Vagina (tissue), 2 donors: Measurements from ENCODE around the gene SLC8A1.

Source experiments
- CTCF ChIP-seq, 3 experiments: fragments of 450-650 bp in 2 of 3; fragments of 200-600 bp in 1 of 3; sonication (generic) in 1 of 3; IDR thresholded peaks; one replicate each; pipeline ENCODE4 v1.5.1; 2017 to 2019; ENCODE audit warnings: antibody characterized with exemption in 3 of 3, mild to moderate bottlenecking in 2 of 3, moderate library complexity in 2 of 3
- POLR2A ChIP-seq, 2 donors: fragments of 450-650 bp; IDR thresholded peaks; one replicate each; pipeline ENCODE4 v1.6.1; 2017; ENCODE audit warnings: antibody characterized with exemption in 2 of 2, mild to moderate bottlenecking in 2 of 2, moderate library complexity in 2 of 2

DNA sequence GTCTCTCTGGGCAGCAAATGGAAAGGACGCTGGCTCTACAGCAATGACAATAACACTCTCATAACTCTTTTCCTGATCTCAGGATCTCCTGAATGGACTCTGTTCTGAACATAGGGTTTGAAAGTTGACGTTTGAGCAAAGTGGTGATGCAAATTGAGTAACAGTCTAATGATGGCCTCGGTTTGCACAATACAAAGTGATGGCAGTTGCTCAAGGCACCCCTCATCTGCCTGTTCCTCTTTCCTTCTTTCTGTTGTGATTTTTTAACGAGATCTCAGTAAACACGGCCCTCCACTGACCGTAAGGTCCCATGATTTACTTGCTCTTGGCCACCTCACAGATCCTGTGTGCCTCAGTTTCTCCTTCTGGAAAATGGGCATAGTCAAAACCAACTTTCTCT lies 303.6 kb downstream of the SLC8A1 start:
- TF ChIP-seq POLR2A (IDR thresholded peaks at IDR 0.05) (no peak), CTCF (IDR thresholded peaks at IDR 0.05) (no peak)
